H1 (cell line): Measurements from ENCODE around the gene TAX1BP3. TPM values are rescaled to one million over a fixed set of nuclear protein-coding genes. Genes with fewer than 3 reads are reported as not detected.

Source experiments
- CTCF ChIA-PET: fragments of 300-600 bp; sonication (Branson Sonifier 250); formaldehyde crosslinking; loops from one replicate; lab custom pipeline; 2021; ENCODE audit not compliant: partially characterized antibody; lab: Charles Lee
- POLR2A ChIA-PET: fragments of 300-600 bp; sonication (Branson Sonifier 250); formaldehyde crosslinking; loops from one replicate; lab custom pipeline; 2021; ENCODE audit warnings: inconsistent platforms; ENCODE audit not compliant: partially characterized antibody; lab: Charles Lee
- DNase-seq, 2 experiments: peaks; one replicate each; pipeline versions ENCODE4 v3.0.0 to v3.0.0-alpha.2; 2010 to 2022; ENCODE audit warnings: low spot score in 2 of 2, low read depth in 1 of 2, mixed read lengths in 1 of 2
- FAIRE-seq: peaks from 2 replicates; lab custom pipeline; 2011; peaks lifted over from hg19 to GRCh38; lab: Jason Lieb, UNC
- H2AFZ ChIP-seq: 2 replicates; pipeline ENCODE4 v1.8.1; 2012; ENCODE audit warnings: low read length, inconsistent platforms
- H2AK5ac ChIP-seq: 2 replicates; pipeline ENCODE4 v1.6.1; 2013; ENCODE audit warnings: low read depth, low read length
- H2BK120ac ChIP-seq: replicated peaks from 2 replicates; pipeline ENCODE3; 2013; ENCODE audit warnings: low read depth, low read length, inconsistent platforms
- H2BK12ac ChIP-seq: 2 replicates; pipeline ENCODE4 v1.6.1; 2013; ENCODE audit warnings: low read depth, low read length
- H2BK15ac ChIP-seq: 2 replicates; pipeline ENCODE4 v1.6.1; 2013; ENCODE audit warnings: low read length
- H2BK20ac ChIP-seq: 2 replicates; pipeline ENCODE4 v1.6.1; 2013; ENCODE audit warnings: low read length
- H2BK5ac ChIP-seq: 2 replicates; pipeline ENCODE4 v1.6.1; 2013; ENCODE audit warnings: low read depth, low read length
- H3K14ac ChIP-seq: 2 replicates; pipeline ENCODE4 v1.6.1; 2013; ENCODE audit warnings: inconsistent platforms; ENCODE audit not compliant: insufficient read length
- H3K18ac ChIP-seq: 2 replicates; pipeline ENCODE4 v1.6.1; 2013; ENCODE audit warnings: low read length; ENCODE audit errors: extremely low read depth
- H3K23ac ChIP-seq: 2 replicates; pipeline ENCODE4 v1.6.1; 2013; ENCODE audit warnings: inconsistent platforms; ENCODE audit not compliant: insufficient read length
- H3K23me2 ChIP-seq: 2 replicates; pipeline ENCODE4 v1.6.1; 2013; ENCODE audit warnings: low read depth, low read length
- H3K27ac ChIP-seq: 2 replicates; pipeline ENCODE4 v1.6.1; 2011; ENCODE audit warnings: low read depth, low read length, inconsistent platforms
- H3K27me3 ChIP-seq, 4 experiments: replicated peaks in 1 of 4; 1 replicate in 1 of 4; 2 replicates in 3 of 4; pipeline versions ENCODE4 v1.6.1 to v1.8.1; 2011 to 2013; ENCODE audit warnings: low read length in 3 of 4, mild to moderate bottlenecking in 3 of 4, inconsistent platforms in 2 of 4, mixed read lengths in 2 of 4, moderate library complexity in 1 of 4; ENCODE audit not compliant: control insufficient read depth in 3 of 4, insufficient read depth in 3 of 4; ENCODE audit errors: extremely low read depth in 1 of 4
- H3K36me3 ChIP-seq, 4 experiments: 2 replicates each; pipeline versions ENCODE4 v1.6.1 to v1.8.1; 2011 to 2013; ENCODE audit warnings: mild to moderate bottlenecking in 4 of 4, low read length in 3 of 4, moderate library complexity in 2 of 4, control low read depth in 1 of 4, inconsistent platforms in 1 of 4; ENCODE audit not compliant: insufficient read depth in 4 of 4, control insufficient read depth in 2 of 4
- H3K4ac ChIP-seq: replicated peaks from 2 replicates; pipeline ENCODE3; 2013; ENCODE audit warnings: low read length, low read depth, mixed read lengths, inconsistent platforms; ENCODE audit not compliant: insufficient read length
- H3K4me1 ChIP-seq, 4 experiments: replicated peaks in 1 of 4; 1 replicate in 1 of 4; 2 replicates in 3 of 4; pipeline versions ENCODE4 v1.6.1 to v1.8.1; 2011 to 2013; ENCODE audit warnings: low read length in 3 of 4, inconsistent platforms in 2 of 4, mixed read lengths in 1 of 4; ENCODE audit not compliant: insufficient read depth in 4 of 4, control insufficient read depth in 3 of 4
- H3K4me2 ChIP-seq, 2 experiments: 2 replicates each; pipeline versions ENCODE4 v1.6.1 to v1.8.1; 2011 to 2013; ENCODE audit warnings: low read depth in 2 of 2, low read length in 2 of 2, control low read depth in 1 of 2, inconsistent platforms in 1 of 2, mild to moderate bottlenecking in 1 of 2; ENCODE audit not compliant: insufficient read depth in 1 of 2
- H3K4me3 ChIP-seq, 4 experiments: fragments of 200-600, 300-600 bp in 1 of 4; sonication (generic), shearing (Covaris generic), sonication (Bioruptor Twin) in 1 of 4; 2 replicates each; pipeline versions ENCODE4 v1.5.1 to v1.8.1; 2011 to 2016; ENCODE audit warnings: low read length in 4 of 4, low read depth in 3 of 4, control low read depth in 2 of 4, inconsistent platforms in 2 of 4, mild to moderate bottlenecking in 2 of 4, mixed read lengths in 1 of 4, moderate library complexity in 1 of 4; ENCODE audit not compliant: insufficient read depth in 2 of 4; ENCODE audit errors: extremely low read depth in 1 of 4
- H3K56ac ChIP-seq: replicated peaks from 2 replicates; pipeline ENCODE3; 2013; ENCODE audit warnings: low read depth, mild to moderate bottlenecking, mixed read lengths, low read length, inconsistent platforms; ENCODE audit not compliant: insufficient read length
- H3K79me1 ChIP-seq: 2 replicates; pipeline ENCODE4 v1.6.1; 2013; ENCODE audit warnings: low read depth, low read length, control low read depth
- H3K79me2 ChIP-seq, 2 experiments: 2 replicates each; pipeline versions ENCODE4 v1.6.1 to v1.8.1; 2012 to 2013; ENCODE audit warnings: low read length in 2 of 2, mild to moderate bottlenecking in 2 of 2, inconsistent platforms in 1 of 2; ENCODE audit not compliant: insufficient read depth in 2 of 2, control insufficient read depth in 1 of 2
- H3K9ac ChIP-seq, 4 experiments: replicated peaks in 1 of 4; 1 replicate in 1 of 4; 2 replicates in 3 of 4; pipeline versions ENCODE4 v1.6.1 to v1.8.1; 2011 to 2013; ENCODE audit warnings: low read depth in 3 of 4, low read length in 3 of 4, control low read depth in 2 of 4, mild to moderate bottlenecking in 2 of 4, moderate library complexity in 2 of 4, inconsistent platforms in 1 of 4; ENCODE audit errors: extremely low read depth in 1 of 4
- H3K9me3 ChIP-seq, 2 experiments: 2 replicates each; pipeline versions ENCODE4 v1.6.1 to v1.8.1; 2012 to 2013; ENCODE audit warnings: mild to moderate bottlenecking in 2 of 2, moderate library complexity in 2 of 2, control low read depth in 1 of 2, inconsistent platforms in 1 of 2, low read depth in 1 of 2, low read length in 1 of 2, mixed read lengths in 1 of 2; ENCODE audit not compliant: insufficient read depth in 2 of 2
- H4K20me1 ChIP-seq, 2 experiments: replicated peaks in 1 of 2; 2 replicates each; pipeline versions ENCODE3 to v1.8.1; 2011 to 2013; ENCODE audit warnings: inconsistent platforms in 2 of 2, low read length in 2 of 2, mild to moderate bottlenecking in 1 of 2; ENCODE audit not compliant: insufficient read depth in 2 of 2, control insufficient read depth in 1 of 2
- H4K5ac ChIP-seq: 2 replicates; pipeline ENCODE4 v1.6.1; 2013; ENCODE audit warnings: low read length, low read depth, mixed read lengths, inconsistent platforms; ENCODE audit not compliant: insufficient read length
- H4K8ac ChIP-seq: 2 replicates; pipeline ENCODE4 v1.8.0; 2013; ENCODE audit warnings: mild to moderate bottlenecking, moderate library complexity, low read length, inconsistent platforms; ENCODE audit not compliant: insufficient read depth; ENCODE audit errors: extremely low read depth
- H4K91ac ChIP-seq: replicated peaks from 2 replicates; pipeline ENCODE3; 2013; ENCODE audit warnings: low read length, mixed read lengths, inconsistent platforms; ENCODE audit not compliant: insufficient read length
- CBX8 ChIP-seq: fragments of 300-800, 300-1000 bp; sonication (generic); IDR thresholded peaks from 2 replicates; pipeline ENCODE4 v1.7.1; 2016; ENCODE audit warnings: low read depth, low read length, borderline replicate concordance
- EGR1 ChIP-seq: IDR thresholded peaks from 2 replicates; pipeline ENCODE4 v1.6.1; 2011; ENCODE audit warnings: low read depth, low read length, borderline replicate concordance
- KDM4A ChIP-seq: IDR thresholded peaks from one replicate; pipeline ENCODE4 v1.7.1; 2012; ENCODE audit warnings: low read depth, mild to moderate bottlenecking, moderate library complexity, low read length, inconsistent platforms; ENCODE audit not compliant: severe bottlenecking
- RBBP5 ChIP-seq: IDR thresholded peaks from 2 replicates; pipeline ENCODE4 v1.7.1; 2012; ENCODE audit warnings: low read depth, mild to moderate bottlenecking, inconsistent platforms, low read length, moderate library complexity, borderline replicate concordance
- RFX5 ChIP-seq: IDR thresholded peaks from 2 replicates; pipeline ENCODE4 v1.6.1; 2011; ENCODE audit warnings: low read depth, low read length, improper control_type of control experiment, borderline replicate concordance
- SAP30 ChIP-seq: fragments of 300-600 bp; sonication (generic); IDR thresholded peaks from 2 replicates; pipeline ENCODE4 v1.7.1; 2012; ENCODE audit warnings: low read length, moderate library complexity, mild to moderate bottlenecking, inconsistent platforms; ENCODE audit not compliant: insufficient read depth, insufficient replicate concordance
- SP2 ChIP-seq: IDR thresholded peaks from 2 replicates; pipeline ENCODE4 v1.6.1; 2012; ENCODE audit warnings: mild to moderate bottlenecking, low read length, inconsistent platforms
- SUZ12 ChIP-seq: fragments of 200-600 bp; sonication (generic); IDR thresholded peaks from 2 replicates; pipeline ENCODE4 v1.6.1; 2012; ENCODE audit warnings: mild to moderate bottlenecking, inconsistent platforms, low read length, moderate library complexity, mixed read lengths
- WGBS, 2 experiments: shearing (Covaris generic) in 1 of 2; methylation state at CpG; one replicate each; pipeline versions ENCODE4 v1.1.6 to v1.1.7; 2013 to 2015; ENCODE audit warnings: low lambda C conversion rate in 2 of 2, mixed read lengths in 2 of 2, inconsistent platforms in 1 of 2, low coverage in 1 of 2, missing lambda C conversion rate in 1 of 2; ENCODE audit not compliant: insufficient replicate concordance in 2 of 2, insufficient coverage in 1 of 2, insufficient read length in 1 of 2; ENCODE audit errors: extremely low coverage in 1 of 2, missing lambda C conversion rate in 1 of 2; 5-methylcytosine and 5-hydroxymethylcytosine counted together
- polyA plus RNA-seq, 7 experiments: library from polyadenylated mRNA; depleted of rRNA in 3 of 7; stranded (reverse) in 5 of 7; unstranded in 2 of 7; fragments of >200 nt in 5 of 7; fragments of 200-250 nt in 2 of 7; gene quantifications; 1 replicate in 5 of 7; 2 replicates in 1 of 7; 4 replicates in 1 of 7; pipeline versions ENCODE4 v1.2.1 to v1.2.3, GENCODE V29; 2011 to 2013; ENCODE audit warnings: missing spikeins in 2 of 7, mixed read lengths in 2 of 7
- total RNA-seq: library from RNA; stranded (reverse); fragmentation: NEBNext Ultra II Directional; extraction: Animal tissue kit (Norgen Biotek cat#: 25700); gene quantifications from 2 replicates; pipeline ENCODE4 v1.2.1, GENCODE V29; 2021

The TAX1BP3 gene
- total and polyA plus RNA-seq, 2 of the 8 experiments (the other 6 are each of a cell fraction or from before 2014, with no cell fraction given), result 65.3 to 81.8 TPM

DNA sequence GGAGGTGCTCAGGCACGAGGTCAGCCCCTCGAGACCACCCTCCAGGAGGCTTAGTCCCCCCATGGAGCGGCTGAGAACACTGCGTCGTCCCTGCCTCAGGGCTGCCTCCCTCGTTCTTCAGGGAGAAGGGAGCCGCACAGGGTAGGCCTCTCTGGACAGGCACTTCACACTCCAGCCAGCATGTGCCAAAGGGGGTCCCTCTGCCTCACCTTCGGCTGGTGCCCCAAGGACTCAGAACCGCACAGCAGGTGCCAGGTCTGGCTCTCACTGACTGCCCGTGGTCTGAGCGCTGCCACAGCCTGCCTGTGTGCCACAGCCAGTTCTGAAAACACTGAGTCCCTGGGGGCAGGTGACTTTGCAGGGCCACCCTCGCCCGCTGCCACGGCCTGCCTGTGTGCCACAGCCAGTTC lies 20.5 kb upstream of the TAX1BP3 start:
- Histone ChIP-seq H3K56ac (no peak overlapping the region), H2BK15ac (no peak overlapping the region), H3K4me3 (no peak overlapping the region), H3K27me3 (no peaks in the 10 kb centered on the region), H3K79me1 (no peaks in the 10 kb centered on the region), H3K4ac (no peak overlapping the region), H3K23ac (no peak overlapping the region), H3K27ac (no peak overlapping the region), H3K9ac (no peak overlapping the region), H3K4me1 (peaks cover 0 to 3% (median 0%) of the 10 kb centered on the region in 4 experiments; a peak in 3 of 7 replicates), H4K5ac (no peak overlapping the region), H3K14ac (no peak overlapping the region), H4K91ac (no peak overlapping the region), H3K23me2 (no peaks in the 10 kb centered on the region), H4K20me1 (peaks cover 0 to 4% of the 10 kb centered on the region in 2 experiments), H3K4me2 (no peak overlapping the region), H3K79me2 (no peaks in the 10 kb centered on the region), H2AFZ (no peak overlapping the region), H3K18ac (no peak overlapping the region), H2BK12ac (no peak overlapping the region), H2BK20ac (no peak overlapping the region), H2BK120ac (no peak overlapping the region), H4K8ac (no peak overlapping the region), H3K36me3 (no peaks in the 10 kb centered on the region), H2AK5ac (no peak overlapping the region), H2BK5ac (0 out of 2 replicates have a peak overlapping the region, but pooled peaks have one; percentile 7), H3K9me3 (no peaks in the 10 kb centered on the region)
- DNase-seq (peak in 1 of 2 experiments; percentile 45), FAIRE-seq (no peak)
- TF ChIP-seq RFX5, result no peak
- no peak for TF ChIP-seq CBX8
- TF ChIP-seq SP2, result no peak
- TF ChIP-seq SUZ12, result no peak
- no peak for TF ChIP-seq EGR1
- no peak for TF ChIP-seq RBBP5
- TF ChIP-seq KDM4A, result no peak
- no peak for TF ChIP-seq SAP30
- WGBS, 2 experiments, result 91% methylated on average over 11 of the region's 14 CpGs; no CpG with 5 or more reads in 1 of the 2 experiments
- CTCF ChIA-PET, result interaction anchor here (1.4 to 3.2 kb wide), 3 partner anchors 10 to 15 kb away, joined by 3 to 17 read pairs (median 4); no protein-coding TSS in a partner anchor
- POLR2A ChIA-PET, result interaction anchor here (0.6 kb wide), 1 partner anchor 204 kb away, joined by 3 read pairs; the partner anchor contains the start of gene CAMKK1
